Activated T-helper 1 cell treated with anti-CD3 and anti-CD28 coated beads, Interleukin-12 subunit alpha, Interleukin-12 subunit beta, Interleukin-2, Interleukin-4 antibody, amounts not matched to agents 30 ng/mL and 10 ng/mL and 1 ng/mL, durations not matched to agents 14 hours and 24 hours and 36 hours (primary cell): ENCODE data around the gene PPP1R9B. TPM values are rescaled to one million over a fixed set of nuclear protein-coding genes. Genes with fewer than 3 reads are reported as not detected.

ENCODE experiments used
- DNase-seq: peaks from one replicate; pipeline ENCODE4 v3.0.0; 2021; ENCODE audit warnings: low spot score
- H3K27ac Mint-ChIP-seq: one replicate; pipeline ENCODE4 v1.8.0; 2021; ENCODE audit warnings: mild to moderate bottlenecking, mixed read lengths
- H3K27me3 Mint-ChIP-seq: one replicate; pipeline ENCODE4 v1.8.0; 2022; ENCODE audit warnings: mild to moderate bottlenecking, moderate library complexity, mixed read lengths; ENCODE audit not compliant: insufficient read depth
- H3K36me3 Mint-ChIP-seq: one replicate; pipeline ENCODE4 v1.8.0; 2021; ENCODE audit warnings: low read depth, mixed read lengths
- H3K4me1 Mint-ChIP-seq: one replicate; pipeline ENCODE4 v1.8.0; 2021; ENCODE audit warnings: low read depth, mixed read lengths
- H3K4me3 Mint-ChIP-seq: one replicate; pipeline ENCODE4 v1.8.0; 2021; ENCODE audit warnings: mild to moderate bottlenecking, moderate library complexity, mixed read lengths
- H3K9me3 Mint-ChIP-seq: one replicate; pipeline ENCODE4 v1.8.0; 2021; ENCODE audit warnings: mixed read lengths
- intact Hi-C: fragments of 100-400 bp; cut with micrococcal nuclease; formaldehyde crosslinking; loops from one replicate; pipeline ENCODE4 v1.15.1; 2024
- total RNA-seq: library from RNA; stranded (reverse); gene quantifications from 2 replicates; pipeline ENCODE4 v1.2.3, GENCODE V29; 2022

PPP1R9B gene
- total RNA-seq, 1 donor from 2014 or later: 97.1 TPM

- H3K4me3 Mint-ChIP-seq: no peak overlapping the region
- H3K9me3 Mint-ChIP-seq: no peaks in the 10 kb centered on the region
- no peak for DNase-seq
- no peak overlapping the region for H3K27ac Mint-ChIP-seq
- peaks cover 13% of the 10 kb centered on the region for H3K27me3 Mint-ChIP-seq
- no peaks in the 10 kb centered on the region for H3K36me3 Mint-ChIP-seq
- peaks cover 20% of the 10 kb centered on the region for H3K4me1 Mint-ChIP-seq
- intact Hi-C loops: no loop called here
Observed at GRCh38 chr17:50174444-50174843, 24.0 kb upstream of the PPP1R9B start.

- intact Hi-C loops: no loop called here
- H3K4me1 Mint-ChIP-seq: peaks cover 24% of the 10 kb centered on the region
- DNase-seq: no peak
- H3K36me3 Mint-ChIP-seq: no peaks in the 10 kb centered on the region
- H3K9me3 Mint-ChIP-seq: no peaks in the 10 kb centered on the region
- no peak overlapping the region for H3K4me3 Mint-ChIP-seq
- no peak overlapping the region for H3K27ac Mint-ChIP-seq
- peaks cover 11% of the 10 kb centered on the region for H3K27me3 Mint-ChIP-seq
Observed at GRCh38 chr17:50173335-50173941, 23.0 kb upstream of the PPP1R9B start.

DNA sequence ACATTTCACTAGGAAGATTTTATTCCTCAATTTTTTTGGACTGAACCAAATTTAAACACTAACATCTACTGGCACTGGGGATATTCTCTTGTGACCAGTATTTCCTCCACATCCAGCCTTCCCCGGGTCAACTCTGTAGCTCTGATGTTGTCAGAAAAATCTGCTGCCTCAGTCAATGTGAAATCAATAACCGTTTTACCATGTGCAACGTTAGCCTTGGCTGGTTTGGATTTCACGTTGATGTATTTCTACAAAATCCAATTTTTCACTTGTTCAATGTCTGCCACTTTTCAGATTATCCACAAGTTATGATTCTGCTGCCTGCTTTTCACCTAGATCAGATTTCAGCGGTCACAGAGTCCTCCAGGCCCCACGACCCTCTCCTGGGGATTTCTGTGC, 22.5 kb upstream of the PPP1R9B start:
- no peak overlapping the region for H3K27ac Mint-ChIP-seq
- no peaks in the 10 kb centered on the region for H3K9me3 Mint-ChIP-seq
- peaks cover 10% of the 10 kb centered on the region for H3K27me3 Mint-ChIP-seq
- intact Hi-C loops: no loop called here
- peaks cover 19% of the 10 kb centered on the region for H3K4me1 Mint-ChIP-seq
- no peak overlapping the region for H3K4me3 Mint-ChIP-seq
- DNase-seq: no peak
- H3K36me3 Mint-ChIP-seq: no peaks in the 10 kb centered on the region

GRCh38 chr17:50172130-50172529, 21.7 kb upstream of the PPP1R9B start:
- DNase-seq: no peak
- Mint-ChIP-seq H3K4me1 (peaks cover 17% of the 10 kb centered on the region), H3K27ac (no peak overlapping the region), H3K36me3 (no peaks in the 10 kb centered on the region), H3K4me3 (no peak overlapping the region), H3K9me3 (no peaks in the 10 kb centered on the region), H3K27me3 (peaks cover 10% of the 10 kb centered on the region)
- intact Hi-C loops: no loop called here

- DNase-seq: no peak
- intact Hi-C loops: no loop called here
- Mint-ChIP-seq H3K4me1 (peaks cover 17% of the 10 kb centered on the region), H3K9me3 (no peaks in the 10 kb centered on the region), H3K27ac (no peak overlapping the region), H3K4me3 (no peak overlapping the region), H3K27me3 (peaks cover 10% of the 10 kb centered on the region), H3K36me3 (no peaks in the 10 kb centered on the region)
Observed at GRCh38 chr17:50171371-50172071, 21.0 kb upstream of the PPP1R9B start.

DNA sequence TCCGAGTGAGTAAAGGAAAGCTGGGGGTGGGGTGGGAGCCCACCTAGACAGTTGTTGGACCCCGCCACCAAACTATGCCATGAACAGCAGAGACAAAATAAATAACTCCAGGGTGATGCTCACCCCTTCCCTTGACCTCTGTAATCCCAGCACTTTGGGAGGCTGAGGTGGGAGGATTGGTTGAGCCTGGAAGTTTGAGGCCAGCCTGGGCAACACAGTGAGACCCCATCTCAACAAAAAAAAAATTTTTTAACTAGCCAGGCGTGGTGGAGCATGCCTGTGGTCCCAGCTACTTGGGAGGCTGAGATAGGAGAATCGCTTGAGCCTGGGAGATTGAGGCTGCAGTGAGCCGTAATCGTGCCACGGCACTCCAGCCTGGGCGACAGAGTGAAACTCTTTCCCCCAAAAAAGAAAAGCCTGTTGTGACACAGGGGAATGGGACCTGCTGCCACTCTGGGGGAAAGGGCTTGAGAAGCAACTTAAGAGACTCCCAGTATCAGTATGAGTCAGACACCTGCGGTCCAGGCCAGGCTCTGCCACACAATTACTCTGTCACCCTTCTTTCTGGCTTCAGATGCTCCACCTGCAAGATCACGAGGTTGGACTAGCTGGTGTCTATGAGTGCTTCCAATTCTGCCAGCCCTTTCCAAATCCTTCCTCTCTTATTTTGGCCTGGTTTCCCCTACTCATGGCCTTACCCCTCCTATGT, 20.3 kb upstream of the PPP1R9B start:
- no peaks in the 10 kb centered on the region for H3K9me3 Mint-ChIP-seq
- no peak overlapping the region for H3K27ac Mint-ChIP-seq
- intact Hi-C loops: no loop called here
- DNase-seq: no peak
- no peaks in the 10 kb centered on the region for H3K36me3 Mint-ChIP-seq
- peaks cover 17% of the 10 kb centered on the region for H3K4me1 Mint-ChIP-seq
- peaks cover 9% of the 10 kb centered on the region for H3K27me3 Mint-ChIP-seq
- H3K4me3 Mint-ChIP-seq: no peak overlapping the region

GRCh38 chr17:50169881-50170459, 19.5 kb upstream of the PPP1R9B start:
- H3K4me1 Mint-ChIP-seq: peaks cover 17% of the 10 kb centered on the region
- intact Hi-C loops: loop anchor here (1.0 to 2.0 kb wide), 3 partner anchors 28 to 127 kb away; no protein-coding TSS in a partner anchor
- no peak overlapping the region for H3K4me3 Mint-ChIP-seq
- H3K9me3 Mint-ChIP-seq: no peaks in the 10 kb centered on the region
- no peak overlapping the region for H3K27ac Mint-ChIP-seq
- DNase-seq: no peak
- H3K36me3 Mint-ChIP-seq: no peaks in the 10 kb centered on the region
- peaks cover 9% of the 10 kb centered on the region for H3K27me3 Mint-ChIP-seq

- H3K4me3 Mint-ChIP-seq: peak overlapping the region; percentile 15
- H3K27me3 Mint-ChIP-seq: peaks cover 9% of the 10 kb centered on the region
- intact Hi-C loops: loop anchor here (1.0 to 2.0 kb wide), 3 partner anchors 29 to 128 kb away; no protein-coding TSS in a partner anchor
- H3K27ac Mint-ChIP-seq: peak overlapping the region; percentile 7
- H3K4me1 Mint-ChIP-seq: peaks cover 17% of the 10 kb centered on the region
- no peaks in the 10 kb centered on the region for H3K36me3 Mint-ChIP-seq
- DNase-seq: peak; percentile 47
- H3K9me3 Mint-ChIP-seq: no peaks in the 10 kb centered on the region
Observed at GRCh38 chr17:50169121-50169764, 18.8 kb upstream of the PPP1R9B start.

DNA sequence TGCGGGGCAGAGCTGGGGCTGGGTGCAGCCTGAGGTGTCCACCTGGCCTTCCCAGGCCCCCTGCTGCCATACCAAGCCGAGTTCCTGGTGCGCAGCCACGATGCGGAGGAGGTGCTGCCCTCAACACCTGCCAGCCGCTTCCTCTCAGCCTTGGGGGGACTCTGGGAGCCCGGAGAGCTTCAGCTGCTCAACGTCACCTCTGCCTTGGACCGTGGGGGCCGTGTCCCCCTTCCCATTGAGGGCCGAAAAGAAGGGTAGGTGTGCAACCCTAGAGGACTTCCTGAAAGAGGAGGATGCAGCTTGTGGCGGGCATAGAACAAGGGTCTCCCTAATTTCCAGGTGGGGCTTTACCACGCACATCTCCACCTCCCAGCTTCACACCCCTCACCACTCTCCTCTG, 17.8 kb upstream of the PPP1R9B start:
- intact Hi-C loops: loop anchor here (2.0 kb wide), 1 partner anchor 104 kb away; no protein-coding TSS in a partner anchor
- no peaks in the 10 kb centered on the region for H3K36me3 Mint-ChIP-seq
- no peak for DNase-seq
- no peak overlapping the region for H3K27ac Mint-ChIP-seq
- no peak overlapping the region for H3K4me3 Mint-ChIP-seq
- H3K4me1 Mint-ChIP-seq: peaks cover 23% of the 10 kb centered on the region
- H3K27me3 Mint-ChIP-seq: peaks cover 8% of the 10 kb centered on the region
- no peaks in the 10 kb centered on the region for H3K9me3 Mint-ChIP-seq

- intact Hi-C loops: no loop called here
- Mint-ChIP-seq H3K36me3 (peaks cover 3% of the 10 kb centered on the region), H3K27ac (no peak overlapping the region), H3K4me3 (no peak overlapping the region), H3K4me1 (peaks cover 30% of the 10 kb centered on the region), H3K9me3 (peaks cover 3% of the 10 kb centered on the region), H3K27me3 (peaks cover 5% of the 10 kb centered on the region)
- DNase-seq: no peak
Observed at GRCh38 chr17:50167371-50167770, 16.9 kb upstream of the PPP1R9B start.

DNA sequence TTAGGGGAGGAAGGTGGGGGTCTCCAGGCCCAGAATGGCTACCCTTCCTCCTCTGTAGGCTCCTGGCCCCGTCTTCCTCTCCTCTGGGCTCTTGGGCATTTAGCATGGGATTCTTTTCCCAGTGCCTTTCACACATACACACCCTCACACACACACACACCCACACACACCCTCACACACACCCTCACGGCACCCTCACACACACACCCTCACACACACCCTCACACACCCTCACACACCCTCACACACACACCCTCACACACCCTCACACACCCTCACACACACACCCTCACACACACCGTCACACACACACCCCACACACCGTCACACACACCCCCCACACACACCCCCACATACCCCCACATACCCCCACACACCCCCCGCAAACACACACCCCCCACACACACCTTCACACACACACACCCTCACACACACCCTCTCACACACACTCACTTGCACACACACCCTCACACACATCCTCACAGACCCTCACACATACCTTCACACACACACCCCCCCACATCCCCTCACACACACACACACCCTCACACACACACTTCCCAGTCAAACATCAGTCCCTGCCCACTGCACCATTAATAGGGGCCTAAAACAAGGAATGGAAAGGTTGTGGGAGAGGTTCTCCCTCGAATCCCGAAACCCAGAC, 16.2 kb upstream of the PPP1R9B start:
- no peak for DNase-seq
- H3K27me3 Mint-ChIP-seq: peaks cover 5% of the 10 kb centered on the region
- peaks cover 7% of the 10 kb centered on the region for H3K9me3 Mint-ChIP-seq
- no peak overlapping the region for H3K27ac Mint-ChIP-seq
- peaks cover 5% of the 10 kb centered on the region for H3K36me3 Mint-ChIP-seq
- H3K4me3 Mint-ChIP-seq: no peak overlapping the region
- peaks cover 37% of the 10 kb centered on the region for H3K4me1 Mint-ChIP-seq
- intact Hi-C loops: no loop called here

GRCh38 chr17:50165867-50166517, 15.5 kb upstream of the PPP1R9B start, which contains the start of gene SGCA:
Gene SGCA, plus strand, starts transcription at chr17:50166005. Its CDS starts 36 bp downstream, at chr17:50166041.
- DNase-seq: no peak
- intact Hi-C loops: no loop called here
- peaks cover 8% of the 10 kb centered on the region for H3K9me3 Mint-ChIP-seq
- peaks cover 3% of the 10 kb centered on the region for H3K27me3 Mint-ChIP-seq
- H3K4me1 Mint-ChIP-seq: peaks cover 37% of the 10 kb centered on the region
- H3K36me3 Mint-ChIP-seq: peaks cover 6% of the 10 kb centered on the region
- no peak within 1 kb of the TSS for H3K4me3 Mint-ChIP-seq
- H3K27ac Mint-ChIP-seq: no peak within 1 kb of the TSS
